Measurements from ENCODE around the gene RAB43.
A peak's percentile ranks its signal among the peaks of the same experiment; 100 is the strongest.
"Not testable (repeated sequence)": the region's sequence is repeated elsewhere in the genome, so short reads cannot be mapped to it uniquely, and the experiment has no call there.

RAB43 gene

GRCh38 chr3:129122412-129123011 is 908 bp upstream of the RAB43 start:
- no peak for DNase-seq (ENCODE audit: low read depth)

GRCh38 chr3:129121016-129121791 is 400 bp downstream of the RAB43 start:
- no peak for DNase-seq (ENCODE audit: low read depth)

GRCh38 chr3:129120254-129121004 is 1.2 kb downstream of the RAB43 start:
- peak; percentile 82 for DNase-seq (ENCODE audit: low read depth)

DNA sequence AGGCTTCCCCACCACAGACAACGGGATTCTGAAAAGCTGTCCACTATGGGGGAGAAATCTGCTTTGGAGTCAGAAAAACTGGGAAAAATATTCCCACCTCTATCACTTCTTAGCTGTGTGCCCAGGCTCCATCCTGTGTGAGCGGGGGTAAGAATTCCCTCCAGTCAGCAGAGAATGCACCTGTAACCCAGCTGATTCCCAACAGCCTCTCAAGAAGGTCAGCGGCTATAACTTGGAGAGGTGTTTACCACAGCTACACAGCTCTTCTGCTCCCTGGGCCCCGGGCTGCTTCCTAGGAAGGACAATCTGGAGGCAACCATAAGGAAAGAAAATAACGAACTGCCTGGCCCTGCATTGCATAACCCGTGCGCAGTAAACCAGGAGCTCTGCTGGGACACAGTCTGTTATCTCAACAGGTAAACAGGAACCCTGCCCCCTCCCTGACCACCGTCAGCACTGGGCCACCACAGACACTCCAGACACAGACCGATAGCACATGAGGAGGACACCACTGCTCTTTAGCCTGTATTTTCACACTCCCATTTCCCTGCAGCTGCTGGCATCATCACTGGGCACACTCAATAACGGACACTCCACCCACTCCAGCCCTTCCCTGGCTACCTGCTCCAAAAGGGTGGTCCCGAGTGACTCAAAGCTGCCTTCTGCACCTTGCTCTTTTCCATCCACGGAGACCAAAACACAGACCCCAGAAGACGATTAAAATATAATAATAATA is 2.1 kb downstream of the RAB43 start:
- no peak for DNase-seq (ENCODE audit: low read depth)

DNA sequence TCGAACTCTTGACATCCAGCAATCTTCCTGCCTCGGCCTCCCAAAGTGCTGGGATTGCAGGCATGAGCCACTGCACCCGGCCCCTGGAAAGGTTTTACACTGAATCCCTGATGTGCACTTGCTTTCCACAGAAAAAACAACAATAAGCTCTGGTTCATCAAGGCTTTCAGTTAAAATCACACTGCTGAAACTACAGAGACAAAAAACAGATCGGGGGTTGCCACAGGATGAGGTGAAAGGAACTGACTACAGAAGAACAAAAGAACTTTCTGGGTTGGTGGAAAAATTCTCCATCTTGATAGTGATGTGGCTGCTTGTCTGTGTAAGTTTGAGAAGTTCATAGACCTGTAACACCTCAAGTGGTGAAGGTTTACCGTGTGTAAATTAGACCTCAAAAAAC is 2.9 kb downstream of the RAB43 start:
- no peak for DNase-seq (ENCODE audit: low read depth)

DNA sequence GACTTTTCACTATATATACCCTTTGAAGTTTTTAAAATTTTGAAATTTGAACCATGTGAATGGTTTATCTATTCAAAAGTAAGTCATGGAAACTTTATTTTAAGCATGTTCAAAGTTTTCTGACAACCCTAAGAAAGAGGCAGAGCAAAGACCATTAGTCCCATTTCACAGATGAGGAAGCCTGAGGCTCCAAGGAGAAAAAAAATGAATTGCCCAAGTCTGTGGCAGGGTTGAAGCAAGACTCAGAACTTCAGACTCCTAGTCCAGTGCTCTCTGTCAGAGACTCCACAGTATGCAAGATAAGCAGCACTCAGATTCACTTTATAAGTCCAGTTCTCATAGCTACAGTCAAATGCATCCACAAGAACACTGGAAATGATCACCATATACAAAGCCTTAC is 4.5 kb downstream of the RAB43 start:
- DNase-seq (ENCODE audit: low read depth) = no peak

- DNase-seq (ENCODE audit: low read depth) = no peak
Measured at GRCh38 chr3:129116482-129116946, 5.1 kb downstream of the RAB43 start.

DNA sequence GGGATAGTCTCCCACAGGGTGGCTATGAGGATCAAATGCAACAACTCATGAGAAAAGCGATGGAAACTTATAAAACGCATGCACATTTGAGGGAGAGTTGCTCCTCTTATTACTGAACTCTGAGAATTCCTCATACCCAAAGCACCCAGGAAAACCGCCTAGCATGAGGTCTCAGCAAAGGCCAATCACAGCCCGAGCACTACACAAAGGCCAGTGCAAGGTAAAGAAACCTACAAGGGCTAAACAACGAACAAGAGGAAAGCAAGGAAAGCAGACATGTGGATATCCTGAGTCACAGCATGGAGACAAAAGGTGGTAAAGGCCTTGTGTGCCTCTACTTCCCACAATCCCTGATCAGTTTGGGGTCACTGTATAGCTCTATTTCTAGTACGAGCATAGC is 7.1 kb downstream of the RAB43 start:
- DNase-seq (ENCODE audit: low read depth) = no peak

- DNase-seq (ENCODE audit: low read depth) = no peak
Measured at GRCh38 chr3:129112308-129113052, 9.1 kb downstream of the RAB43 start.

DNA sequence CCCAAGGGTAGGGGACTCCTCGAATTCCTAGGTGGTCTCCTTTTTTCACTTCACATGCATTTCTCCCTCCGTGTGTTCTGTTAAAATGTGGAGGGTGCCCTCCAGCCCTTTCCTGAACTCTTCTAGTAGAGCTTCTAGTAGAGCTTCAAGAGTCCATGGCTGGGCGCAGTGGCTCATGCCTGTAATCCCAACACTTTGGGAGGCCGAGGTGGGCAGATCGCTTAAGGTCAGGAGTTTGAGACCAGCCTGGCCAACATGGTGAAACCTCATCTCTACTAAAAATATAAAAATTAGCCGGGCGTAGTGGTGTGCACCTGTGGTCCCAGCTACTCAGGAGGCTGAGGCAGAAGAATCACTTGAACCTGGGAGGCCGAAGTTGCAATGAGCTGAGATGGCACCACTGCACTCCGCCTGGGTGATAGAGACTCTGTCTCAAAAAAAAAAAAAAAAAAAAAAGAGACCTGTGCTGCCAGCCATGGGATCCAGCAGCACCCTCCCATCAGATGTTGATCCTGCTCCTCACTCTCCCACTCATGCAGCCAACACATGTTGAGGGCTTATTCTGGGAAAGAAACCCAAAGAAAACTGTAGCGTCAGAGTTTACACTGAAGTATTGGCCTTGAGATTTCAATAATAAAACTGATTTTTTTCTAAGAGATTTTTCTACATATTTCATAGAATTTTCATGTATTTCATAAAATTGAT is 10.4 kb downstream of the RAB43 start:
- DNase-seq (ENCODE audit: low read depth) = not testable (repeated sequence)

- no peak for DNase-seq (ENCODE audit: low read depth)
Measured at GRCh38 chr3:129107793-129108192, 13.8 kb downstream of the RAB43 start.

GRCh38 chr3:129106866-129107565 is 14.6 kb downstream of the RAB43 start:
- no peak for DNase-seq (ENCODE audit: low read depth)

DNA sequence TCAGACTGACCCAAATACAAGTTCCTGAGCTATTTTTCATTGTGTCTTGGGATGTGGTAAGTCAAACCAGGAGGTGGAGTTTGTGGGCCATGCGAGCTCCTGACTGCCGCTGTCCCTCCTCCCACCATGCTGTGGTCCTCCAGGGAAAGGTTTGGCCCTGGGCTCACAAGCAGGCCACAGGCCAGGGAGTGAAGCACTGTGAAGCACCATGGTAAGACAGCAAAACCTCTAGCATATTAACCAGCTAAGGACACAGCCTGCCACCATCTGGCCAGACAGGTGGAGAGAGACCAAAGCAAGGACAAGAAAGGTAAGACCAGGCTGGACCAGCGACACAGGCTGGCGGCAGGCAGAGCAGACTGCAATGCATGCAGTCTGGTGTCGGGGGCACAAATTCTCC is 15.3 kb downstream of the RAB43 start:
- DNase-seq (ENCODE audit: low read depth) = no peak

GRCh38 chr3:129105862-129106261 is 15.7 kb downstream of the RAB43 start:
- no peak for DNase-seq (ENCODE audit: low read depth)

- no peak for DNase-seq (ENCODE audit: low read depth)
Measured at GRCh38 chr3:129104498-129105079, 17.0 kb downstream of the RAB43 start.

- no peak for DNase-seq (ENCODE audit: low read depth)
Measured at GRCh38 chr3:129104051-129104450, 17.6 kb downstream of the RAB43 start.

GRCh38 chr3:129103296-129103695 is 18.3 kb downstream of the RAB43 start:
- no peak for DNase-seq (ENCODE audit: low read depth)

- no peak for DNase-seq (ENCODE audit: low read depth)
Measured at GRCh38 chr3:129101370-129102138, 20.1 kb downstream of the RAB43 start.

DNA sequence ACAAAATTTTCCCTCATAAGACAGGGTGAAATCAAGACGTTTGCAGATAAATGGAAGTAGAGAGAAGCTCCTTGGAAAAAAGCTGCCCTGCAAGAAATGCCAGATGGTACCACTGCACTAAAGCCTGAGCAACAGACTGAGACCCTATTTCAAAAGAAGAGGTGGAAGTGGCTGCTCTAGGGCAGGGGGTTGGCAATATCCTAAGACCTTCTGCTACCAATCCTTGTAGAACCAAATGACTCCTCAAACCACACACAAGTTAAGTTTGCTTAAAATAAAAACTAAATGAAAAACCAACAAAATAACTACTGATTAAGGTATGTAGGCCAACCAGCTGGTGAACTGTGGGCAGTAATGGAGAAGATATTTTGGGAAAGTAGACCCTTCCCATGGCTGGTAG is 21.3 kb downstream of the RAB43 start:
- no peak for DNase-seq (ENCODE audit: low read depth)

All from activated T-helper 9 cell treated with anti-CD3 and anti-CD28 coated beads, Interleukin-2, amount 50 U/mL, for 16 hours (primary cell).